ENCODE measurements around the gene PCDHGC4. TPM values are rescaled to one million over a fixed set of nuclear protein-coding genes. Genes with fewer than 3 reads are reported as not detected.
A peak's percentile ranks its signal among the peaks of the same experiment; 100 is the strongest.

Gene PCDHGC4
- total RNA-seq, 1 experiment from 2014 or later: 3.6 TPM

DNA sequence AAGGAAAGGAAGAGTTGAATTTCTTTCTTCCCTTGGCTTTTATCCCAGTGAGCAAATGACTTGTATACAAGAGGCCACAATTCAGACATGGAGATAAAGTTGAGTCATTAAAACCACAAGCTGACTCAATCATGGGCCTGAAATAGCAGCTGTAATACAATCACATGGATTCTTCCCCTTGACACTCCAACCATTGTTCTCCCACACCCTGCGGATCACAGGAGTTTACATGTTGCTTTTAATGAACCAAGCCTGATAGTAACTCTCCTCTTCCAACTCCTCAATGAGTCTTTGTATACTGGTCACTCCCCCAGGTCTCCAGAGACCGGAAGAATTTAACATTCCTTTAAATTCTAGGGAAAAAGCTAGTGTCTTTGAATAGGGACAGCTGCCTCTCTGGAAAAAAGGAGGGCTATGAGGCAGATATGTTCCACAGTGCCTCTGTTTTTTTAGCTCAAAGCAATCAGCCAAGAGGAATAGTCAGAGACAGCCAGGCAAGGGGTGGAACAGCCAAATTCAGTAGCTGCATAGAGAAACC, 36.5 kb downstream of the PCDHGC4 start:
- Histone ChIP-seq H3K36me3 (ENCODE audit: insufficient read depth, low read length, poor library complexity, severe bottlenecking) (peaks cover 39% of the 10 kb centered on the region), H3K27ac (ENCODE audit: low read depth, low read length, poor library complexity, severe bottlenecking) (peak overlapping the region; percentile 81), H3K9me3 (ENCODE audit: low read depth, low read length, poor library complexity, severe bottlenecking) (no peaks in the 10 kb centered on the region), H3K4me3 (ENCODE audit: low read depth, low read length, poor library complexity, severe bottlenecking) (no peak overlapping the region), H3K27me3 (replicated peaks; ENCODE audit: insufficient read depth, low read depth, low read length, poor library complexity) (no peaks in the 10 kb centered on the region), H3K4me1 (ENCODE audit: insufficient read depth, low read length, poor library complexity, severe bottlenecking) (peaks cover 76% of the 10 kb centered on the region)
- TF ChIP-seq, protein P1, sequence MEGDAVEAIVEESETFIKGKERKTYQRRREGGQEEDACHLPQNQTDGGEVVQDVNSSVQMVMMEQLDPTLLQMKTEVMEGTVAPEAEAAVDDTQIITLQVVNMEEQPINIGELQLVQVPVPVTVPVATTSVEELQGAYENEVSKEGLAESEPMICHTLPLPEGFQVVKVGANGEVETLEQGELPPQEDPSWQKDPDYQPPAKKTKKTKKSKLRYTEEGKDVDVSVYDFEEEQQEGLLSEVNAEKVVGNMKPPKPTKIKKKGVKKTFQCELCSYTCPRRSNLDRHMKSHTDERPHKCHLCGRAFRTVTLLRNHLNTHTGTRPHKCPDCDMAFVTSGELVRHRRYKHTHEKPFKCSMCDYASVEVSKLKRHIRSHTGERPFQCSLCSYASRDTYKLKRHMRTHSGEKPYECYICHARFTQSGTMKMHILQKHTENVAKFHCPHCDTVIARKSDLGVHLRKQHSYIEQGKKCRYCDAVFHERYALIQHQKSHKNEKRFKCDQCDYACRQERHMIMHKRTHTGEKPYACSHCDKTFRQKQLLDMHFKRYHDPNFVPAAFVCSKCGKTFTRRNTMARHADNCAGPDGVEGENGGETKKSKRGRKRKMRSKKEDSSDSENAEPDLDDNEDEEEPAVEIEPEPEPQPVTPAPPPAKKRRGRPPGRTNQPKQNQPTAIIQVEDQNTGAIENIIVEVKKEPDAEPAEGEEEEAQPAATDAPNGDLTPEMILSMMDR (conservative IDR thresholded peaks at IDR 0.05; ENCODE audit: low read depth, low read length): no peak
- TF ChIP-seq EZH2 (IDR thresholded peaks at IDR 0.05; ENCODE audit: borderline replicate concordance, low read depth, low read length, poor library complexity, severe bottlenecking): no peak
- intact Hi-C loops (cut with micrococcal nuclease; ENCODE audit: unreplicated experiment): loop anchor here (5.0 kb wide), 1 partner anchor 124 kb away; the partner anchor contains the start of gene PCDHGB5
- ChIA-PET CTCF (interaction anchor here (0.6 to 1.0 kb wide), 3 partner anchors 9 to 321 kb away, joined by 3 to 4 read pairs (median 3); partner anchors contain the start of gene PCDHB11), POLR2A (ENCODE audit: low non-redundant PET) (interaction anchor here (0.5 kb wide), 1 partner anchor 16 kb away, joined by 3 read pairs; no protein-coding TSS in a partner anchor)
- no TSS peak for BruUV-seq (replicated peaks)
- DNase-seq (ENCODE audit: low spot score): peak; percentile 88

DNA sequence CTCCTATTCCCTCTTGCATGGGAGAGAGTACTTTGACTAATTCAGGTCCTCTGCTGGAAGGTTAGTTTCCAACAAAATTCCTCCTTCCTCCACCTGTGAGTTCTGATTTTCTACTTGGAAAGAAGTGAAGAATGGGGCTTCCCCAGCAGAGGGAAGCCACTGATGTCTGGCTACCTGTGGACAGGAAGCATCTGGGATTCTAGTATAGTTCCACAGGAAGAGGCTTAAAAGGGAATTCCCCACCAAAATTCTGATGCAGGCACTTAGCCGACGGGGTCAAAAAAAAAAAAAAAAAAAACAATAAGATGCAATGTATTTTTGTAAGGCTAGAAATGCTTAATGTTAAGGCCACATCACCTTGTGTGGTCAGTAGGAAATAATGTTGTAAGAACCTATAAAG, 37.5 kb downstream of the PCDHGC4 start:
- H3K4me3 ChIP-seq (ENCODE audit: low read depth, low read length, poor library complexity, severe bottlenecking): no peak overlapping the region
- CTCF ChIA-PET: interaction anchor here (0.6 to 2.0 kb wide), 3 partner anchors 10 to 101 kb away, joined by 3 to 7 read pairs (median 4); partner anchors contain the start of gene PCDHGA11
- H3K4me1 ChIP-seq (ENCODE audit: insufficient read depth, low read length, poor library complexity, severe bottlenecking): peaks cover 81% of the 10 kb centered on the region
- H3K27ac ChIP-seq (ENCODE audit: low read depth, low read length, poor library complexity, severe bottlenecking): peak overlapping the region; percentile 81
- POLR2A ChIA-PET (ENCODE audit: low non-redundant PET): no interaction called here
- H3K9me3 ChIP-seq (ENCODE audit: low read depth, low read length, poor library complexity, severe bottlenecking): no peaks in the 10 kb centered on the region
- no peak for DNase-seq (ENCODE audit: low spot score)
- no peaks in the 10 kb centered on the region for H3K27me3 ChIP-seq (replicated peaks; ENCODE audit: insufficient read depth, low read depth, low read length, poor library complexity)
- intact Hi-C loops (cut with micrococcal nuclease; ENCODE audit: unreplicated experiment): loop anchor here (5.0 kb wide), 1 partner anchor 125 kb away; the partner anchor contains the start of gene PCDHGB5
- no peak for TF ChIP-seq EZH2 (IDR thresholded peaks at IDR 0.05; ENCODE audit: borderline replicate concordance, low read depth, low read length, poor library complexity, severe bottlenecking)
- peaks cover 40% of the 10 kb centered on the region for H3K36me3 ChIP-seq (ENCODE audit: insufficient read depth, low read length, poor library complexity, severe bottlenecking)
- no TSS peak for BruUV-seq (replicated peaks)

DNA sequence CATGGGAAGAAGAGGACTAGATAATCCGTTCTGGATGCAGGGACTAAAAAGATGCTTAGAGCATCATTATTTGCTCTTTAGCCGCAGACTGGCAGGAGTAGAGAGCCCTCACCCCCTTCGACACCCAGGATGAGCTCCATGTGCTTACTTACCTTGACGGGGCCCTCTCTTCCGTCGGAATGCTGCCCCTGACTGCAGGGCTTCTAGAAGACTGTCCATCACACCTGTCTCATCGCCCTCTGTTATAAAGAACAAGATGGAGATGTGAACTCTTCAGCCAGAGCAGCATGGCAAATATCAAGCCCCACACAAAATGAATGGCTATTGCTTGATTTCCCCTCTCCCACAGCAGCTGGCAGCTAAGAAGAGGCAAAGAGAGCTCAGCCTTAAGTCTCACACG, 39.2 kb downstream of the PCDHGC4 start:
- peaks cover 43% of the 10 kb centered on the region for H3K36me3 ChIP-seq (ENCODE audit: insufficient read depth, low read length, poor library complexity, severe bottlenecking)
- intact Hi-C loops (cut with micrococcal nuclease; ENCODE audit: unreplicated experiment): loop anchor here (1.0 to 5.0 kb wide), 4 partner anchors 11 to 127 kb away; partner anchors contain the start of genes PCDHGB5 and PCDHGC3
- CTCF ChIA-PET: interaction anchor here (0.6 to 2.0 kb wide), 12 partner anchors 11 to 734 kb away, joined by 3 to 11 read pairs (median 4); partner anchors contain the start of genes PCDHB14, PCDHGA11 and PCDHGC3
- BruUV-seq (replicated peaks): TSS peak; percentile 31
- H3K27ac ChIP-seq (ENCODE audit: low read depth, low read length, poor library complexity, severe bottlenecking): peak overlapping the region; percentile 79
- no peaks in the 10 kb centered on the region for H3K27me3 ChIP-seq (replicated peaks; ENCODE audit: insufficient read depth, low read depth, low read length, poor library complexity)
- H3K4me1 ChIP-seq (ENCODE audit: insufficient read depth, low read length, poor library complexity, severe bottlenecking): peaks cover 81% of the 10 kb centered on the region
- POLR2A ChIA-PET (ENCODE audit: low non-redundant PET): interaction anchor here (1.0 kb wide), 1 partner anchor 10 kb away, joined by 3 read pairs; no protein-coding TSS in a partner anchor
- no peak for TF ChIP-seq EZH2 (IDR thresholded peaks at IDR 0.05; ENCODE audit: borderline replicate concordance, low read depth, low read length, poor library complexity, severe bottlenecking)
- TF ChIP-seq, protein P1 (conservative IDR thresholded peaks at IDR 0.05; ENCODE audit: low read depth, low read length): no peak
- no peaks in the 10 kb centered on the region for H3K9me3 ChIP-seq (ENCODE audit: low read depth, low read length, poor library complexity, severe bottlenecking)
- H3K4me3 ChIP-seq (ENCODE audit: low read depth, low read length, poor library complexity, severe bottlenecking): peak overlapping the region; percentile 2
- DNase-seq (ENCODE audit: low spot score): no peak

All from A673 (cell line).